H9 (cell line): ENCODE results near the gene ARAP2. TPM values are rescaled to one million over a fixed set of nuclear protein-coding genes. Genes with fewer than 3 reads are reported as not detected.

ENCODE experiments used
- DNase-seq: peaks from one replicate; pipeline ENCODE4 v3.0.0-alpha.2; 2017
- H2AFZ ChIP-seq: one replicate; pipeline ENCODE4 v1.6.1; 2013; ENCODE audit warnings: mild to moderate bottlenecking, low read length, control low read depth, moderate library complexity
- H2AK5ac ChIP-seq: 2 replicates; pipeline ENCODE4 v1.6.1; 2013; ENCODE audit warnings: low read length, control low read depth, mixed read lengths; ENCODE audit not compliant: insufficient read length
- H2BK120ac ChIP-seq: one replicate; pipeline ENCODE4 v1.6.1; 2013; ENCODE audit warnings: low read depth, mild to moderate bottlenecking, low read length, control low read depth, inconsistent platforms; ENCODE audit not compliant: poor library complexity, severe bottlenecking
- H2BK12ac ChIP-seq: 2 replicates; pipeline ENCODE4 v1.6.1; 2013; ENCODE audit warnings: low read length, control low read depth, mixed read lengths, low read depth; ENCODE audit not compliant: insufficient read length
- H2BK15ac ChIP-seq: 2 replicates; pipeline ENCODE4 v1.6.1; 2013; ENCODE audit warnings: low read depth, low read length, control low read depth
- H2BK20ac ChIP-seq: one replicate; pipeline ENCODE4 v1.6.1; 2013; ENCODE audit warnings: low read depth, mild to moderate bottlenecking, low read length, control low read depth, inconsistent platforms; ENCODE audit not compliant: poor library complexity, severe bottlenecking
- H2BK5ac ChIP-seq: 2 replicates; pipeline ENCODE4 v1.6.1; 2013; ENCODE audit warnings: low read length, control low read depth, mixed read lengths; ENCODE audit not compliant: insufficient read length
- H3K14ac ChIP-seq: 2 replicates; pipeline ENCODE4 v1.6.1; 2013; ENCODE audit warnings: low read length, control low read depth; ENCODE audit not compliant: insufficient read depth
- H3K18ac ChIP-seq: 2 replicates; pipeline ENCODE4 v1.6.1; 2013; ENCODE audit warnings: low read depth, mild to moderate bottlenecking, mixed read lengths, low read length, control low read depth; ENCODE audit not compliant: insufficient read length
- H3K23ac ChIP-seq: 2 replicates; pipeline ENCODE4 v1.6.1; 2013; ENCODE audit warnings: low read length, control low read depth, mixed read lengths, low read depth; ENCODE audit not compliant: insufficient read length
- H3K23me2 ChIP-seq: 2 replicates; pipeline ENCODE4 v1.6.1; 2013; ENCODE audit warnings: low read depth, mild to moderate bottlenecking, mixed read lengths, low read length, control low read depth; ENCODE audit not compliant: insufficient read length, poor library complexity, severe bottlenecking
- H3K27ac ChIP-seq: 2 replicates; pipeline ENCODE4 v1.5.1; 2013; ENCODE audit warnings: low read length, control low read depth, mixed read lengths, low read depth; ENCODE audit not compliant: insufficient read length
- H3K27me3 ChIP-seq: 2 replicates; pipeline ENCODE4 v1.6.1; 2013; ENCODE audit warnings: low read length, control low read depth, inconsistent platforms; ENCODE audit not compliant: insufficient read depth
- H3K4ac ChIP-seq: 2 replicates; pipeline ENCODE4 v1.6.1; 2013; ENCODE audit warnings: low read depth, mild to moderate bottlenecking, control low read depth, inconsistent platforms, low read length, moderate library complexity
- H3K4me1 ChIP-seq: 2 replicates; pipeline ENCODE4 v1.6.1; 2013; ENCODE audit warnings: low read length, control low read depth, inconsistent platforms; ENCODE audit not compliant: insufficient read depth
- H3K4me2 ChIP-seq: 2 replicates; pipeline ENCODE4 v1.6.1; 2013; ENCODE audit warnings: low read length, control low read depth, mixed read lengths; ENCODE audit not compliant: insufficient read length, insufficient read depth
- H3K56ac ChIP-seq: 2 replicates; pipeline ENCODE4 v1.6.1; 2013; ENCODE audit warnings: low read depth, mild to moderate bottlenecking, mixed read lengths, low read length, control low read depth; ENCODE audit not compliant: insufficient read length
- H3K79me1 ChIP-seq: 2 replicates; pipeline ENCODE4 v1.6.1; 2013; ENCODE audit warnings: low read depth, mild to moderate bottlenecking, moderate library complexity, low read length, control low read depth, inconsistent platforms; ENCODE audit not compliant: insufficient read depth, poor library complexity, severe bottlenecking
- H3K79me2 ChIP-seq: 2 replicates; pipeline ENCODE4 v1.6.1; 2013; ENCODE audit warnings: low read length, control low read depth, inconsistent platforms; ENCODE audit not compliant: insufficient read depth
- H3K9ac ChIP-seq: 2 replicates; pipeline ENCODE4 v1.6.1; 2013; ENCODE audit warnings: low read length, control low read depth, mixed read lengths; ENCODE audit not compliant: insufficient read length; ENCODE audit errors: extremely low read depth
- H3K9me3 ChIP-seq: one replicate; pipeline ENCODE4 v1.6.1; 2013; ENCODE audit warnings: low read depth, low read length, inconsistent platforms; ENCODE audit not compliant: control insufficient read depth
- H3T11ph ChIP-seq: one replicate; pipeline ENCODE4 v1.6.1; 2013; ENCODE audit warnings: mild to moderate bottlenecking, low read length, control low read depth, inconsistent platforms
- H4K20me1 ChIP-seq: one replicate; pipeline ENCODE4 v1.6.1; 2013; ENCODE audit not compliant: control insufficient read depth, insufficient read length, insufficient read depth
- H4K5ac ChIP-seq: 2 replicates; pipeline ENCODE4 v1.6.1; 2013; ENCODE audit warnings: low read depth, mild to moderate bottlenecking, mixed read lengths, low read length, control low read depth; ENCODE audit not compliant: insufficient read length
- H4K8ac ChIP-seq: replicated peaks from 2 replicates; pipeline ENCODE4 v1.6.1; 2013; ENCODE audit warnings: low read length, control low read depth, mixed read lengths, low read depth; ENCODE audit not compliant: insufficient read length
- H4K91ac ChIP-seq: 2 replicates; pipeline ENCODE4 v1.6.1; 2013; ENCODE audit warnings: low read depth, mild to moderate bottlenecking, moderate library complexity, mixed read lengths, low read length, control low read depth; ENCODE audit not compliant: insufficient read length
- H3K27ac Mint-ChIP-seq, 3 experiments: 2 replicates in 2 of 3; 3 replicates in 1 of 3; pipeline ENCODE4 v1.8.0; 2020 to 2021; ENCODE audit warnings: mixed read lengths in 3 of 3, mild to moderate bottlenecking in 1 of 3, moderate library complexity in 1 of 3
- H3K27me3 Mint-ChIP-seq: 2 replicates; pipeline ENCODE4 v1.8.0; 2021; ENCODE audit warnings: low read depth, mild to moderate bottlenecking, moderate library complexity, mixed read lengths
- H3K36me3 Mint-ChIP-seq, 3 experiments: 2 replicates in 2 of 3; 3 replicates in 1 of 3; pipeline ENCODE4 v1.8.0; 2020 to 2021; ENCODE audit warnings: low read depth in 3 of 3, mixed read lengths in 3 of 3; ENCODE audit not compliant: insufficient read depth in 1 of 3
- H3K4me1 Mint-ChIP-seq, 2 experiments: 2 replicates each; pipeline ENCODE4 v1.8.0; 2020; ENCODE audit warnings: mixed read lengths in 2 of 2
- H3K4me3 Mint-ChIP-seq, 2 experiments: 2 replicates in 1 of 2; 3 replicates in 1 of 2; pipeline ENCODE4 v1.8.0; 2020 to 2021; ENCODE audit warnings: mild to moderate bottlenecking in 2 of 2, mixed read lengths in 2 of 2, moderate library complexity in 1 of 2
- H3K9me3 Mint-ChIP-seq, 2 experiments: 2 replicates in 1 of 2; 3 replicates in 1 of 2; pipeline ENCODE4 v1.8.0; 2020; ENCODE audit warnings: mild to moderate bottlenecking in 2 of 2, mixed read lengths in 2 of 2, moderate library complexity in 1 of 2
- WGBS: extraction: QIAGEN DNeasy Blood & Tissue Kit; methylation state at CpG from one replicate; pipeline ENCODE4 v1.1.7; 2013; ENCODE audit warnings: missing lambda C conversion rate, low lambda C conversion rate, mixed read lengths; ENCODE audit not compliant: insufficient read length; ENCODE audit errors: extremely low coverage; 5-methylcytosine and 5-hydroxymethylcytosine counted together
- total RNA-seq: library from RNA; stranded (reverse); gene quantifications from 2 replicates; pipeline ENCODE4 v1.2.1, GENCODE V29; 2021
- TF ChIP-seq, protein P1 (sequence below): fragments of 200-600 bp; sonication (generic); conservative IDR thresholded peaks from 3 replicates; pipeline ENCODE4 v1.8.0; 2021; ENCODE audit warnings: antibody characterized with exemption, mild to moderate bottlenecking

The ARAP2 gene
- total RNA-seq, 1 experiment from 2014 or later: 6.3 TPM

DNA sequence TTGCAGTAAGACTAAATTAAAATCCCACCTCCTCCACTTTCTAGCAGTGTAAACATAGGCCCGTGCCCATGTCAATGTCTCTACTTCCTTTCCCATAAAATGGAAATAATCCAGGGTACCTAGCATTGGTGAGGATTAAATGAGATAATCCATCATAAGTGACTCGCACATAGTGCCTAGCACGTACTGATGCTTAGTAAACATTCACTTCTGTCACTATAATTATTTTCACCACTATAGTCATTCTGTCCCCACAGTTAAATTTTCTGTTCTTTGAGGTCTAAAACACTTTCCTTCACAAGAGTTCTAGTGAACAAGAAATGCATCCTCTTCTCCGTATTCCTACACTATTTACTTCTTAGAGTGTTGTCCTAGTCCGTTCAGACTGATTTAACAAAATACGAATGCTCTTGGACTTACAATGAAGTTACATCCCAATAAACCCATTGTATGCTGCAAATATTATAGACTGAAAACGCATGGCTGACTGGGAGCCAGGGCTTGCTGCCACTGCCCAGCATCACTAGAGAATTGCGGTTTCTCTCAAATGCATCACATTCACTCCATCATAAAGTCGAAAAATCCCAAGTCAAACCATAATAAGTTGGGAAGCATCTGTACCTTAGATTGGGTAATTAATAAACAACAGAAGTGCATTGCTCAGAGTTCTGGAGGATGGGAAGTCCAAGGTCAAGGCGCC is 10.6 kb downstream of the ARAP2 start:
- Histone ChIP-seq H2AFZ (no peak overlapping the region), H4K8ac (no peak overlapping the region), H4K91ac (no peak overlapping the region), H3K18ac (no peak overlapping the region), H3K14ac (no peak overlapping the region), H3K4me2 (no peak overlapping the region), H2BK15ac (no peak overlapping the region), H4K20me1 (no peaks in the 10 kb centered on the region), H3K23me2 (no peaks in the 10 kb centered on the region), H3K23ac (no peak overlapping the region), H2BK120ac (no peak overlapping the region), H3K4ac (no peak overlapping the region), H3K79me2 (no peaks in the 10 kb centered on the region), H3K56ac (no peak overlapping the region), H2BK5ac (no peak overlapping the region), H3K27ac (no peak overlapping the region), H3T11ph (no peak overlapping the region), H3K9ac (no peak overlapping the region), H3K9me3 (no peaks in the 10 kb centered on the region), H3K4me1 (no peaks in the 10 kb centered on the region), H2AK5ac (no peak overlapping the region), H3K27me3 (no peaks in the 10 kb centered on the region), H3K79me1 (no peaks in the 10 kb centered on the region), H4K5ac (no peak overlapping the region), H2BK12ac (no peak overlapping the region), H2BK20ac (no peak overlapping the region)
- Mint-ChIP-seq H3K4me3 (no peak overlapping the region; a peak in 1 of 5 replicates), H3K36me3 (no peaks in the 10 kb centered on the region), H3K27ac (no peak overlapping the region), H3K9me3 (no peaks in the 10 kb centered on the region; a peak in 1 of 5 replicates), H3K4me1 (peaks cover 0 to 2% of the 10 kb centered on the region in 2 experiments; a peak in 2 of 4 replicates), H3K27me3 (no peaks in the 10 kb centered on the region; the same call in 1 of the 2 replicates)
- no peak for DNase-seq
- TF ChIP-seq, protein P1, sequence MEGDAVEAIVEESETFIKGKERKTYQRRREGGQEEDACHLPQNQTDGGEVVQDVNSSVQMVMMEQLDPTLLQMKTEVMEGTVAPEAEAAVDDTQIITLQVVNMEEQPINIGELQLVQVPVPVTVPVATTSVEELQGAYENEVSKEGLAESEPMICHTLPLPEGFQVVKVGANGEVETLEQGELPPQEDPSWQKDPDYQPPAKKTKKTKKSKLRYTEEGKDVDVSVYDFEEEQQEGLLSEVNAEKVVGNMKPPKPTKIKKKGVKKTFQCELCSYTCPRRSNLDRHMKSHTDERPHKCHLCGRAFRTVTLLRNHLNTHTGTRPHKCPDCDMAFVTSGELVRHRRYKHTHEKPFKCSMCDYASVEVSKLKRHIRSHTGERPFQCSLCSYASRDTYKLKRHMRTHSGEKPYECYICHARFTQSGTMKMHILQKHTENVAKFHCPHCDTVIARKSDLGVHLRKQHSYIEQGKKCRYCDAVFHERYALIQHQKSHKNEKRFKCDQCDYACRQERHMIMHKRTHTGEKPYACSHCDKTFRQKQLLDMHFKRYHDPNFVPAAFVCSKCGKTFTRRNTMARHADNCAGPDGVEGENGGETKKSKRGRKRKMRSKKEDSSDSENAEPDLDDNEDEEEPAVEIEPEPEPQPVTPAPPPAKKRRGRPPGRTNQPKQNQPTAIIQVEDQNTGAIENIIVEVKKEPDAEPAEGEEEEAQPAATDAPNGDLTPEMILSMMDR: no peak
- no CpG with 5 or more reads among the region's 10 CpGs for WGBS
